Tibial nerve (tissue), 4 donors: ENCODE measurements around the gene EIF3L. TPM values are rescaled to one million over a fixed set of nuclear protein-coding genes. Genes with fewer than 3 reads are reported as not detected.

Source experiments
- DNase-seq, 2 donors: peaks; one replicate each; pipeline ENCODE4 v3.0.0-alpha.2; 2019; ENCODE audit warnings: low spot score in 2 of 2
- H3K27ac ChIP-seq, 4 donors: fragments of 200-600 bp; sonication (generic) in 3 of 4; one replicate each; pipeline ENCODE4 v1.5.1; 2017 to 2019; ENCODE audit warnings: mild to moderate bottlenecking in 1 of 4
- H3K27me3 ChIP-seq, 2 donors: fragments of 200-600 bp; sonication (generic) in 1 of 2; one replicate each; pipeline versions ENCODE4 v1.5.1 to v1.6.0; 2017 to 2019
- H3K36me3 ChIP-seq, 3 donors: fragments of 200-600 bp; sonication (generic); one replicate each; pipeline ENCODE4 v1.5.1; 2018 to 2019
- H3K4me1 ChIP-seq, 4 donors: fragments of 200-600 bp; sonication (generic) in 3 of 4; one replicate each; pipeline ENCODE4 v1.5.1; 2017 to 2019
- H3K4me3 ChIP-seq, 4 donors: fragments of 200-600 bp; sonication (generic) in 3 of 4; one replicate each; pipeline ENCODE4 v1.5.1; 2017 to 2019; ENCODE audit warnings: mild to moderate bottlenecking in 1 of 4, moderate library complexity in 1 of 4
- H3K9me3 ChIP-seq, 4 donors: fragments of 200-600 bp; sonication (generic) in 3 of 4; one replicate each; pipeline ENCODE4 v1.5.1; 2017 to 2019
- EP300 ChIP-seq, 2 donors: sonication (generic); formaldehyde crosslinking; IDR thresholded peaks; one replicate each; pipeline ENCODE4 v1.6.1; 2017; ENCODE audit warnings: antibody characterized with exemption in 2 of 2, mild to moderate bottlenecking in 1 of 2
- POLR2A ChIP-seq, 2 donors: fragments of 450-650 bp; IDR thresholded peaks; one replicate each; pipeline ENCODE4 v1.6.1; 2017; ENCODE audit warnings: antibody characterized with exemption in 2 of 2, mild to moderate bottlenecking in 2 of 2, moderate library complexity in 2 of 2
- WGBS, 2 donors: methylation state at CpG; one replicate each; pipeline ENCODE4 v1.1.5; 2018; 5-methylcytosine and 5-hydroxymethylcytosine counted together
- total RNA-seq, 4 donors: library from RNA; depleted of rRNA; stranded (reverse); fragments of >200 nt; gene quantifications; one replicate each; pipeline ENCODE4 v1.1.0, GENCODE V29; 2016
- TF ChIP-seq, protein P1 (sequence below), 5 experiments: fragments of 200-600 bp in 3 of 5; fragments of 450-650 bp in 2 of 5; sonication (generic) in 3 of 5; IDR thresholded peaks; one replicate each; pipeline ENCODE4 v1.5.1; 2016 to 2019; ENCODE audit warnings: antibody characterized with exemption in 5 of 5, mild to moderate bottlenecking in 3 of 5, moderate library complexity in 2 of 5

The EIF3L gene
- total RNA-seq, 4 donors from 2014 or later: 271 to 291 (median 274) TPM

DNA sequence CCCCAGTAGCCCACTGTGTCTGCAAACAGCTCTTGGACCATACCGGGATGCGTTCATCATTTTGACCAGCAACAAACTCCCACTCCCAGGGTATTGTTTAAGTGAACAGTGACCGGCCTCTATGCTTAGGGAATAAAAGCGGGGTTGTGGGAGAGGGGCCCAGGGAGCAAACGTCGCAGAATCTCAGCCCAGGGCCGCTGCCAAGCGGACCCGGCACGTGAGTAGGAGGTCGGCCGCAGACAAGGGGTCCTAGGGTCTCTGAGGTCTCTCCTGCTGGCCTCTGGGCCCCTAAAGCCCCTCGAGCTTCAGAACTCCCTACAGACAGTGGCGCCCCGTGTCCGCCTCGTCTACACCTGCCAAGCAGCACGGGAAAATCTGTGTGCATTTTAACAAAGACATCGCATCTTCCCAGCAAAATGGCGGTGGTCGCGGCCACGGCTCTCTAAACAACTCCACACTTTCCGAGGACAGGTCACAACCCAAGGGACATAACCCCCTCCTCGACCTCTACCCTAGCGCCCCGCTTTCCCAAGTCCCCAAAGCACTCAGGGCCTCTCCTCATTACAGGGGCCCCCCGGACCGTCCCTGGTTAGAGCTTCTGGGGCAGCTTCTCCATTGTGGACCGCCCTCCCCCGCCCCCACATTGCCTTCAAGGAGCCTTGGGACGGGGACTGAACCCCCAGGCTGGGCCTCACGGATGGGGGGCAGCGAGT lies 45.4 kb upstream of the EIF3L start:
- Histone ChIP-seq H3K4me1 (peaks cover 0 to 57% (median 38%) of the 10 kb centered on the region in 4 donors), H3K4me3 (peak overlapping the region in 2 of 4 donors; percentile 37 to 65), H3K9me3 (no peaks in the 10 kb centered on the region), H3K27ac (peak overlapping the region in 3 of 4 donors; percentile 89 to 97 (median 90)), H3K27me3 (no peaks in the 10 kb centered on the region), H3K36me3 (no peaks in the 10 kb centered on the region)
- no peak for DNase-seq
- TF ChIP-seq POLR2A (IDR thresholded peaks at IDR 0.05) (no peak), EP300 (IDR thresholded peaks at IDR 0.05) (no peak)
- TF ChIP-seq, protein P1, sequence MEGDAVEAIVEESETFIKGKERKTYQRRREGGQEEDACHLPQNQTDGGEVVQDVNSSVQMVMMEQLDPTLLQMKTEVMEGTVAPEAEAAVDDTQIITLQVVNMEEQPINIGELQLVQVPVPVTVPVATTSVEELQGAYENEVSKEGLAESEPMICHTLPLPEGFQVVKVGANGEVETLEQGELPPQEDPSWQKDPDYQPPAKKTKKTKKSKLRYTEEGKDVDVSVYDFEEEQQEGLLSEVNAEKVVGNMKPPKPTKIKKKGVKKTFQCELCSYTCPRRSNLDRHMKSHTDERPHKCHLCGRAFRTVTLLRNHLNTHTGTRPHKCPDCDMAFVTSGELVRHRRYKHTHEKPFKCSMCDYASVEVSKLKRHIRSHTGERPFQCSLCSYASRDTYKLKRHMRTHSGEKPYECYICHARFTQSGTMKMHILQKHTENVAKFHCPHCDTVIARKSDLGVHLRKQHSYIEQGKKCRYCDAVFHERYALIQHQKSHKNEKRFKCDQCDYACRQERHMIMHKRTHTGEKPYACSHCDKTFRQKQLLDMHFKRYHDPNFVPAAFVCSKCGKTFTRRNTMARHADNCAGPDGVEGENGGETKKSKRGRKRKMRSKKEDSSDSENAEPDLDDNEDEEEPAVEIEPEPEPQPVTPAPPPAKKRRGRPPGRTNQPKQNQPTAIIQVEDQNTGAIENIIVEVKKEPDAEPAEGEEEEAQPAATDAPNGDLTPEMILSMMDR (IDR thresholded peaks at IDR 0.05): no peak
- 46 to 50% methylated on average over 29 to 32 of the region's 34 CpGs for WGBS, 2 donors

DNA sequence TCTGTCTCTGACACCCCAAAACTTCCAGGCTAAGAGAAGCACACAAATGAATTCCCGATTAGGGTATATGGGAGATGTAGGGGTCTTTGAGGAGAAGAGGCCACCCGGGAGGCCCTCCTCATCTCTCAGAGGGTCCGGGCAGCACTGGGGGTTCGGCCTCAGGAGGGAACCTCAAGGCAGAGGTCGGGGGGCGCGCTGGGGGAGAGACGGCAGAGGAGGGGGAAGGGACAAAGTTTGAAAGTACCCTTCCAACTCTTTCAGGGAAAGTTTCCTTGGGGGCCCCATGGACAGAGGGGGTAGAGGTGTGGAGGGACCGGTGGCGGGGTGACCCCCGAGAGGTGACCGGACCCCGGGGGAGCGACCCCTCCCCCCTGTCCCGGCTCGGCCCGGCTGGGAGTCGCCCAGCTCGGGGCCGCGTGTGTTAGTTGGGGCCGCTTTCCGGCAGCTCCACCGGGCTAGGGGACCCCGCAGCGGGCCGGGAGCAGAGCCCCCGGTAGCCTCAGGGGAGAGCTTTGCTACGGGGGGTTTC lies 44.8 kb upstream of the EIF3L start:
- Histone ChIP-seq H3K36me3 (no peaks in the 10 kb centered on the region), H3K27me3 (no peaks in the 10 kb centered on the region), H3K4me3 (peak overlapping the region; percentile 37 to 65 (median 48)), H3K4me1 (peaks cover 0 to 64% (median 40%) of the 10 kb centered on the region in 4 donors), H3K9me3 (no peaks in the 10 kb centered on the region), H3K27ac (peak overlapping the region; percentile 54 to 97 (median 90))
- 2 to 6% methylated on average over 21 to 23 of the region's 29 CpGs for WGBS, 2 donors
- DNase-seq: no peak
- TF ChIP-seq, protein P1 (IDR thresholded peaks at IDR 0.05): no peak
- no peak for TF ChIP-seq POLR2A (IDR thresholded peaks at IDR 0.05)
- no peak for TF ChIP-seq EP300 (IDR thresholded peaks at IDR 0.05)

DNA sequence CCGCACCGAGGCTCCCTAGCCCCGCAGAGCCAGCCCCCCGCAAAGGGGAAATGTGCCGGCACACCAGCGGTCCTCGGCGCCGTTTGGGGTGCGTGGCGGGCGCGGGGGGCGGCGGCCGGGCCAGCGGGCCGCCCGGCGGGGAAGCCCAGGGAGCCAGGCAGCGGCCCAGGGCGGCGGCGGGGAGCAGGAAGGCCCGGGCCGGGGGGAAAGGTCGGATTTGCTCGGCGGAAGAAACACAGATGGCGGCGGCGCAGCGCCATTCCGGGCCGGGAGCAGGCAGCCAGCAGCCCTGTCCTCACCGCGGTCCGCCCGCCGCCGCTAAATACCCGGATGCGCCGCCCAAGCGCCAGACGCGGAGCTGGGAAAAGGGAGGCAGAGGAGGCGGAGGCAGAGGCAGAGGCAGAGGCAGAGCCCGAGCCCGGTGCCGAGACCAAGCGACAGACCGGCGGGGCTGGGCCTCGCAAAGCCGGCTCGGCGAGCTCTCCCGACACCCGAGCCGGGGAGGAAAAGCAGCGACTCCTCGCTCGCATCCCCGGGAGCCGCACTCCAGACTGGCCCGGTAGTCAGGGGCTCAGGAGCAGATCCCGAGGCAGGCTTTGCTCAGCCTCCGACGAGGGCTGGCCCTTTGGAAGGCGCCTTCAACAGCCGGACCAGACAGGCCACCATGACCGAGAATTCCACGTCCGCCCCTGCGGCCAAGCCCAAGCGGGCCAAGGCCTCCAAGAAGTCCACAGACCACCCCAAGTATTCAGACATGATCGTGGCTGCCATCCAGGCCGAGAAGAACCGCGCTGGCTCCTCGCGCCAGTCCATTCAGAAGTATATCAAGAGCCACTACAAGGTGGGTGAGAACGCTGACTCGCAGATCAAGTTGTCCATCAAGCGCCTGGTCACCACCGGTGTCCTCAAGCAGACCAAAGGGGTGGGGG lies 44.1 kb upstream of the EIF3L start:
- peak overlapping the region; percentile 45 to 65 (median 52) for H3K4me3 ChIP-seq
- peaks cover 0 to 64% (median 40%) of the 10 kb centered on the region in 4 donors for H3K4me1 ChIP-seq
- peak; percentile 82 to 90 for DNase-seq
- WGBS, 2 donors: 4 to 10% methylated on average over 11 to 43 of the region's 87 CpGs
- peaks cover 0 to 4% (median 0%) of the 10 kb centered on the region in 3 donors for H3K36me3 ChIP-seq
- no peaks in the 10 kb centered on the region for H3K9me3 ChIP-seq
- peak overlapping the region; percentile 54 to 97 (median 90) for H3K27ac ChIP-seq
- H3K27me3 ChIP-seq: no peaks in the 10 kb centered on the region
- peak in 1 of 2 donors; percentile 79 for TF ChIP-seq POLR2A (IDR thresholded peaks at IDR 0.05)
- TF ChIP-seq EP300 (IDR thresholded peaks at IDR 0.05): peak in 1 of 2 donors; percentile 97
- TF ChIP-seq, protein P1 (IDR thresholded peaks at IDR 0.05): peak in 1 of 5 experiments; percentile 22

DNA sequence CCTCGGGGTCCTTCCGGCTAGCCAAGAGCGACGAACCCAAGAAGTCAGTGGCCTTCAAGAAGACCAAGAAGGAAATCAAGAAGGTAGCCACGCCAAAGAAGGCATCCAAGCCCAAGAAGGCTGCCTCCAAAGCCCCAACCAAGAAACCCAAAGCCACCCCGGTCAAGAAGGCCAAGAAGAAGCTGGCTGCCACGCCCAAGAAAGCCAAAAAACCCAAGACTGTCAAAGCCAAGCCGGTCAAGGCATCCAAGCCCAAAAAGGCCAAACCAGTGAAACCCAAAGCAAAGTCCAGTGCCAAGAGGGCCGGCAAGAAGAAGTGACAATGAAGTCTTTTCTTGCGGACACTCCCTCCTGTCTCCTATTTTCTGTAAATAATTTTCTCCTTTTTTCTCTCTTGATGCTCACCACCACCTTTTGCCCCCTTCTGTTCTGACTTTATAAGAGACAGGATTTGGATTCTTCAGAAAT lies 43.4 kb upstream of the EIF3L start:
- Histone ChIP-seq H3K9me3 (no peaks in the 10 kb centered on the region), H3K36me3 (peaks cover 0 to 4% (median 0%) of the 10 kb centered on the region in 3 donors), H3K4me1 (peaks cover 0 to 64% (median 40%) of the 10 kb centered on the region in 4 donors), H3K27me3 (no peaks in the 10 kb centered on the region), H3K27ac (peak overlapping the region in 3 of 4 donors; percentile 89 to 97 (median 90)), H3K4me3 (peak overlapping the region; percentile 45 to 65 (median 52))
- DNase-seq: no peak
- TF ChIP-seq, protein P1 (IDR thresholded peaks at IDR 0.05): no peak
- no peak for TF ChIP-seq POLR2A (IDR thresholded peaks at IDR 0.05)
- no peak for TF ChIP-seq EP300 (IDR thresholded peaks at IDR 0.05)
- 17 to 24% methylated on average over 10 of the region's 10 CpGs for WGBS, 2 donors
